ENCODE measurements around the gene AMOT.

AMOT gene

GRCh38 chrX:112803060-112803459 lies 37.6 kb downstream of the AMOT start:
- no peak overlapping the region for H3K27ac Mint-ChIP-seq
- H3K4me1 Mint-ChIP-seq: no peaks in the 10 kb centered on the region
- peaks cover 0 to 2% of the 10 kb centered on the region in 2 donors for H3K9me3 Mint-ChIP-seq
- H3K27me3 Mint-ChIP-seq: no peaks in the 10 kb centered on the region
- DNase-seq (no peak), ATAC-seq (replicated peaks) (no peak)
- no peak overlapping the region for H3K4me3 Mint-ChIP-seq
- peaks cover 4 to 20% of the 10 kb centered on the region in 2 donors for H3K36me3 Mint-ChIP-seq

GRCh38 chrX:112802541-112802940 lies 38.1 kb downstream of the AMOT start:
- H3K27ac Mint-ChIP-seq: no peak overlapping the region
- H3K9me3 Mint-ChIP-seq: peaks cover 0 to 2% of the 10 kb centered on the region in 2 donors
- H3K27me3 Mint-ChIP-seq: no peaks in the 10 kb centered on the region
- peaks cover 9 to 25% of the 10 kb centered on the region in 2 donors for H3K36me3 Mint-ChIP-seq
- H3K4me1 Mint-ChIP-seq: no peaks in the 10 kb centered on the region
- no peak overlapping the region for H3K4me3 Mint-ChIP-seq
- no peak for ATAC-seq (replicated peaks)
- no peak for DNase-seq

GRCh38 chrX:112800971-112801775 lies 39.5 kb downstream of the AMOT start:
- Mint-ChIP-seq H3K36me3 (peaks cover 9 to 31% of the 10 kb centered on the region in 2 donors), H3K27ac (no peak overlapping the region), H3K9me3 (peaks cover 0 to 2% of the 10 kb centered on the region in 2 donors)

DNA sequence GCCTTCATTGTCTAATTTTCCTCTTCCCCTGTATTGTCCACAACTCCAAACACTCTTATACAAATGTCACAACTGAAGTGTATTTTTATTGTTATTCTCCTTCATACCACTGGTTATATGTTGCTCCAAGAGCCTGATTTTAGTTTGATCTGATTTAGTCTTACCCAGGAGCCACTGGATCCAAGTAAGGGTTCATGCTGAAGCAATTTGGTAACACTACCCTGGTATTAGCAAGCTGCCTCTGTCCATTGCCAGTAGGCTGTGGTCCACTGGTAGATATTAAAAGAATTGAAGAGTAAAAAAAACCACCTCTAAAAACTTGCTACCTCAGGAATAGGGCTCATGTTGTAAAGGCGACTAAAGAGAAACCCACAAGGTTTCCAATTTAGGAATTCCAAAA lies 41.2 kb downstream of the AMOT start:
- ATAC-seq (replicated peaks): no peak
- H3K4me1 Mint-ChIP-seq: no peaks in the 10 kb centered on the region
- no peak overlapping the region for H3K27ac Mint-ChIP-seq
- H3K9me3 Mint-ChIP-seq: peaks cover 0 to 2% of the 10 kb centered on the region in 2 donors
- DNase-seq: no peak
- peaks cover 9 to 30% of the 10 kb centered on the region in 2 donors for H3K36me3 Mint-ChIP-seq
- H3K4me3 Mint-ChIP-seq: no peak overlapping the region
- H3K27me3 Mint-ChIP-seq: peaks cover 0 to 4% of the 10 kb centered on the region in 2 donors

More at GRCh38 chrX:112800971-112801775, 39.5 kb downstream of the AMOT start:
- ATAC-seq (replicated peaks): no peak
- H3K4me1 Mint-ChIP-seq: no peaks in the 10 kb centered on the region
- no peak for DNase-seq
- H3K27me3 Mint-ChIP-seq: peaks cover 0 to 4% of the 10 kb centered on the region in 2 donors
- no peak overlapping the region for H3K4me3 Mint-ChIP-seq

DNA sequence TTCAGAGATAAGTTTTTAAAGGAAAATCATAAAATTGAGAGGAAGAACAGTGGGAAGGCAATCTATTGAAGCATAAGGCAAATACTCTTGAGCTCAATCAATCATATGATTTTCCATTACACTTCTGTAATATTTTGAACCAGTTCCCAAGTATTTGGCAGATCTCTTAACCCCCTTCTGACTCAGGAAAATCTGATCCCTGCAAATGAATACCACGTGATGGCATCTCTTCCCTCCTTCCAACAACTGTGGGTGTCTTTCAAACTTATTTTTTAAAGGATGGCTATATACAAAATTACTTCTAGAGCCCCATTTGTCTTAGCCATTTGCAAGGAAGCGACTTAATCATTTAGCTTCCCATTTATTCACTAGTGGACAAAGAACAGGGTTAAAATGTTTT lies 41.9 kb downstream of the AMOT start:
- H3K4me1 Mint-ChIP-seq: no peaks in the 10 kb centered on the region
- DNase-seq: no peak
- no peak for ATAC-seq (replicated peaks)
- peaks cover 0 to 4% of the 10 kb centered on the region in 2 donors for H3K27me3 Mint-ChIP-seq
- H3K27ac Mint-ChIP-seq: no peak overlapping the region
- H3K36me3 Mint-ChIP-seq: peaks cover 9 to 30% of the 10 kb centered on the region in 2 donors
- H3K4me3 Mint-ChIP-seq: no peak overlapping the region
- H3K9me3 Mint-ChIP-seq: peaks cover 0 to 2% of the 10 kb centered on the region in 2 donors

DNA sequence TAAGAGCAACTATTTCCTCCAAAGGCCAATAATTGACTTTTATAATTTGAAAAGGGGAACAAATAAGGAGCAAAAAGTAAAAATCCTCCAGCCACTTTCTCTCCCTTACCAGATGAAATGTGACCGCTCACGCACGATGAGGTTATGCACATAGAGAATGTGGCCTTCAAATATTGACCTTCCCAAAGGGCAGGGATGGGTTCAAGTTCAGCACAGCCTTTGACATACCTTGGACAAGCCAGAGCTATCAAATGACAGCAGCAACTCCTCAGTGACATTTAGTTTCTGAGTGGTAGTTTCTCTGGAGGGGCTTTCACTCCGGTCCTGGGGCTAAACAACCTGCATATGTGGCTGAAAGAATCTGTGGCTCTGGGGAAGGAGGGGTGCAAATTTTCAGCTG lies 50.7 kb downstream of the AMOT start:
- Mint-ChIP-seq H3K9me3 (no peaks in the 10 kb centered on the region), H3K4me1 (peaks cover 14 to 17% of the 10 kb centered on the region in 2 donors), H3K36me3 (peaks cover 2 to 4% of the 10 kb centered on the region in 2 donors), H3K27ac (peak overlapping the region; percentile 15), H3K4me3 (no peak overlapping the region), H3K27me3 (no peaks in the 10 kb centered on the region)
- peak; percentile 78 to 85 for ATAC-seq (replicated peaks)
- no peak for DNase-seq

DNA sequence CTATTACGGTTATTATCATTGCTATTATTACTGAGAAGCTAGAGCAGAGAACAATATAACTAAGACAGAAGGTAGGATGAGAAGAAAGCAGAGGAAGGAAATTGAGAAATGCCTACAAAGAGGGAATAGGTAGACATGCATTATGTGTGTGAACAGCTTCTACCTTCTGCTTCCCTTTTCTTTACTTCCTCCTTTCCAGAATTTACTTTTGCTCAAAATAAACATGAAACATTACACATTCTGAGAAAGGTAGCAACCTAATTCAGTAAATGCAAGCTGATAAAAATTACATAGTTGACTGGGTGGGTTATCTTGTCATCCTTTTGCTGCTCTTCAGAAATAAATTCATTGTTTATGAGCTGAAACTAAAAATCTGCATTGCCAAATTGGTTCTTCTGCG lies 54.6 kb downstream of the AMOT start:
- Mint-ChIP-seq H3K27me3 (no peaks in the 10 kb centered on the region), H3K36me3 (peaks cover 13% of the 10 kb centered on the region in 2 donors), H3K4me3 (no peak overlapping the region), H3K9me3 (peaks cover 0 to 2% of the 10 kb centered on the region in 2 donors), H3K4me1 (peaks cover 11 to 17% of the 10 kb centered on the region in 2 donors), H3K27ac (no peak overlapping the region)
- DNase-seq (no peak), ATAC-seq (replicated peaks) (peak; percentile 46 to 52)

DNA sequence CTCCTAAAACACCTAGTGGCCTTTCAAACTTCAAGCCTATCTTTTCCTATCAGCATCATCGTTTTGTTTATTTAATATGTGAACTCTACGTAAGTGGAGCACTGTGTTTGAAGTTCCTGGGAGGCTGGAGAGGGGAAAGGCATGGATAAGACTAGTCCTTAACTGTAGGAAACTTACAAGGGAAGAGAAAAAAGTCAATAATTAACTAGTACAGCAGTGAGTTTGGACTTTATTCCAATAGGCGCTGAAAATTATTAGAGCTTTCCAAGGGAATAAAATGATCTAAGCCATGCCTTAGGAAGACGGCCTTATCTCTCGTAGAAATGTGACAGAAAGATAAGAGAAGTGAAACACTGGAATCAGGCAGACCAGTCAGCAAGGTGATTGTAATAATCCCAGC lies 55.3 kb downstream of the AMOT start:
- Mint-ChIP-seq H3K4me1 (peaks cover 7 to 12% of the 10 kb centered on the region in 2 donors), H3K36me3 (peaks cover 16 to 17% of the 10 kb centered on the region in 2 donors), H3K27ac (no peak overlapping the region), H3K4me3 (no peak overlapping the region), H3K9me3 (peaks cover 0 to 2% of the 10 kb centered on the region in 2 donors), H3K27me3 (no peaks in the 10 kb centered on the region)
- DNase-seq: no peak
- ATAC-seq (replicated peaks): no peak

DNA sequence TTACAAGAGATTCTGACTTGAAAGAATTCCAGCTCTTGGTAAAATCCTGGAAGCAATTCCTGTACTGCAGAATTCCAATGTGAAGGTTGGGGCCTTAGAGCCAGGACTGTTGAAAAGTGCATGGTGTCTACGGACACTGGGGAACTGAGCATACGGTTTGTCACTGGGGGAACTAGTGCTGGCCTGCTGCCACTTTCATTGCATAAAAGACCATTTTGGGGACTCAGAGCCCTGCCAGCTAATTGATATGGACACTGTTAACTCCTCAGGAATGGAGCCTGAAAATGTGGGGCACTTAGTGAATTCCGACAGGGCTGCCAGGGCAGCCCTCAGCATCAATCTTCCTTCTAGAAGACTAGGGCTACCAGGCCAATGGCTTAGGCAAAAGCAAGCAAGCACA lies 55.9 kb downstream of the AMOT start:
- peaks cover 3 to 10% of the 10 kb centered on the region in 2 donors for H3K4me1 Mint-ChIP-seq
- H3K36me3 Mint-ChIP-seq: peaks cover 16 to 17% of the 10 kb centered on the region in 2 donors
- H3K27ac Mint-ChIP-seq: no peak overlapping the region
- DNase-seq (no peak), ATAC-seq (replicated peaks) (no peak)
- H3K27me3 Mint-ChIP-seq: no peaks in the 10 kb centered on the region
- H3K4me3 Mint-ChIP-seq: no peak overlapping the region
- peaks cover 0 to 2% of the 10 kb centered on the region in 2 donors for H3K9me3 Mint-ChIP-seq

DNA sequence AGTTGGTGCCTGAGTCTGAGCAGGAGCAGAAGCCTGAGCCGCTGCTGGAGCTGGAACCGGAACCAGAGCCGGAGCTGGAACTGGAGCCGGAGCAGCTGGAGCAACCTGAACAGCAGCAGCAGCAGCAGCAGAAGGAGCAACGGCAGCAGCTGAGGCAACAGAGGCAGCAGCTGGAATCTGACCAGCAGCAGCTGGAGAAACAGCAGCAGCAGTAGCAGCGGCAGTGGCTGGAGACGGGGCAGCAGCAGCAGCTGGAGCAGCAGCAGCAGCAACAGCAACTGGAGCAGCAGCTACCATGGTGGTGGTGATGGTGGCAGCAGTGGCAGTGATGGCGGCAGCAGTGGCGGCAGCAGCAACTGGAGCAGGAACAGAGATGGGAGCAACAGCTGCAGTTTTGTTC lies 61.5 kb downstream of the AMOT start:
- peaks cover 23 to 27% of the 10 kb centered on the region in 2 donors for H3K36me3 Mint-ChIP-seq
- H3K4me1 Mint-ChIP-seq: no peaks in the 10 kb centered on the region
- ATAC-seq (replicated peaks): no peak
- peak overlapping the region; percentile 53 for H3K27ac Mint-ChIP-seq
- DNase-seq: no peak
- H3K9me3 Mint-ChIP-seq: peaks cover 0 to 2% of the 10 kb centered on the region in 2 donors
- H3K4me3 Mint-ChIP-seq: no peak overlapping the region
- no peaks in the 10 kb centered on the region for H3K27me3 Mint-ChIP-seq

- Mint-ChIP-seq H3K27ac (no peak overlapping the region), H3K4me1 (no peaks in the 10 kb centered on the region), H3K36me3 (peaks cover 10 to 11% of the 10 kb centered on the region in 2 donors), H3K4me3 (no peak overlapping the region), H3K27me3 (no peaks in the 10 kb centered on the region), H3K9me3 (peaks cover 5 to 6% of the 10 kb centered on the region in 2 donors)
- DNase-seq (no peak), ATAC-seq (replicated peaks) (no peak)
Observed at GRCh38 chrX:112774651-112775293, 65.9 kb downstream of the AMOT start.

- Mint-ChIP-seq H3K4me1 (no peaks in the 10 kb centered on the region), H3K27me3 (no peaks in the 10 kb centered on the region)
- DNase-seq: no peak
Observed at GRCh38 chrX:112774142-112774541, 66.5 kb downstream of the AMOT start.

DNA sequence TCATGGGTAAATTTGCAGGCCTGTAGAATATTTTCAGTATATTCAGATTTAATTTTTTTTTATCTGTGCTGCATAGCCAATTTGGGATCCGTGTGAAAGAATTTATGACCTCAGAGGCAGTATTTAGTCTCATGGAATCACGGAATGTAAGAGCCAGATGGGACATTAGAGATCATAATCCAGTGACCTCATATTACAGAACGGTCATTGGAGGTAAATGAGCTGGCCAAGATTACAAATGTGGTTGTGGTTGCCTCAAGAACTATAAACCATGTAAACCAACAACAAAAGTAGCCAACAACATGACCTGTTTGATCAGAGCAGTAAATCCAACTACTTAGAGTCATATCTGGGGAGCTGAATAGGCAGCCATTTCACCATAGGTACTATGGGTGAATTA lies 71.6 kb downstream of the AMOT start:
- Mint-ChIP-seq H3K27ac (no peak overlapping the region), H3K4me3 (no peak overlapping the region), H3K4me1 (peaks cover 4 to 21% of the 10 kb centered on the region in 2 donors), H3K9me3 (peaks cover 5 to 6% of the 10 kb centered on the region in 2 donors), H3K36me3 (no peaks in the 10 kb centered on the region), H3K27me3 (no peaks in the 10 kb centered on the region)
- ATAC-seq (replicated peaks): no peak
- DNase-seq: no peak

More at GRCh38 chrX:112774142-112774541, 66.5 kb downstream of the AMOT start:
- Mint-ChIP-seq H3K9me3 (peaks cover 5 to 6% of the 10 kb centered on the region in 2 donors), H3K4me3 (no peak overlapping the region), H3K27ac (no peak overlapping the region), H3K36me3 (peaks cover 9 to 11% of the 10 kb centered on the region in 2 donors)
- ATAC-seq (replicated peaks): no peak

- H3K27ac Mint-ChIP-seq: no peak overlapping the region
- no peaks in the 10 kb centered on the region for H3K27me3 Mint-ChIP-seq
- H3K4me3 Mint-ChIP-seq: no peak overlapping the region
Observed at GRCh38 chrX:112768563-112768962, 72.1 kb downstream of the AMOT start.

GRCh38 chrX:112766774-112767173 lies 73.9 kb downstream of the AMOT start:
- Mint-ChIP-seq H3K9me3 (peaks cover 5 to 6% of the 10 kb centered on the region in 2 donors), H3K36me3 (no peaks in the 10 kb centered on the region), H3K4me1 (peaks cover 10 to 31% of the 10 kb centered on the region in 2 donors), H3K4me3 (no peak overlapping the region), H3K27me3 (no peaks in the 10 kb centered on the region), H3K27ac (no peak overlapping the region)
- ATAC-seq (replicated peaks) (peak; percentile 59 to 70), DNase-seq (no peak)

More at GRCh38 chrX:112768563-112768962, 72.1 kb downstream of the AMOT start:
- ATAC-seq (replicated peaks): no peak
- DNase-seq: no peak
- Mint-ChIP-seq H3K36me3 (no peaks in the 10 kb centered on the region), H3K4me1 (peaks cover 4 to 21% of the 10 kb centered on the region in 2 donors), H3K9me3 (peaks cover 5 to 6% of the 10 kb centered on the region in 2 donors)

Measured in stimulated activated naive B cell treated with anti-CD40 and anti-IgM and Interleukin-4, amounts not matched to agents 10 μg/mL and 1 μg/mL and 100 μg/mL, for 72 hours (primary cell).